H1 (cell line): Measurements from ENCODE around the gene MDFI.

Experiments used
- BRCA1 ChIP-seq: IDR thresholded peaks from 2 replicates; pipeline ENCODE4 v1.6.1; 2012; ENCODE audit warnings: low read depth, low read length, improper control_type of control experiment
- CREB1 ChIP-seq: IDR thresholded peaks from 2 replicates; pipeline ENCODE4 v1.6.1; 2012; ENCODE audit warnings: inconsistent platforms
- CTCF ChIP-seq, 3 experiments: IDR thresholded peaks; 1 replicate in 2 of 3; 2 replicates in 1 of 3; pipeline versions ENCODE4 v1.5.1 to v1.6.1; 2011; ENCODE audit warnings: low read length in 3 of 3, mild to moderate bottlenecking in 3 of 3, inconsistent platforms in 2 of 3, low read depth in 1 of 3, moderate library complexity in 1 of 3; ENCODE audit not compliant: insufficient read depth in 1 of 3; ENCODE audit errors: control extremely low read depth in 1 of 3
- E2F6 ChIP-seq: IDR thresholded peaks from 2 replicates; pipeline ENCODE4 v1.6.1; 2012; ENCODE audit warnings: inconsistent platforms
- EZH2 ChIP-seq: fragments of 200-600 bp; sonication (generic); IDR thresholded peaks from 2 replicates; pipeline ENCODE4 v1.7.1; 2012; ENCODE audit warnings: low read depth, mild to moderate bottlenecking, moderate library complexity, low read length, inconsistent platforms; ENCODE audit not compliant: severe bottlenecking
- MAX ChIP-seq: IDR thresholded peaks from 2 replicates; pipeline ENCODE4 v1.6.1; 2012; ENCODE audit warnings: inconsistent platforms
- POLR2AphosphoS5 ChIP-seq: IDR thresholded peaks from 2 replicates; pipeline ENCODE4 v1.6.1; 2011; ENCODE audit warnings: low read depth, low read length
- SP1 ChIP-seq: IDR thresholded peaks from 2 replicates; pipeline ENCODE4 v1.6.1; 2011; ENCODE audit warnings: low read depth, low read length
- SRF ChIP-seq: IDR thresholded peaks from 2 replicates; pipeline ENCODE4 v1.6.1; 2011; ENCODE audit warnings: mild to moderate bottlenecking, low read depth, low read length, moderate library complexity
- TAF1 ChIP-seq: IDR thresholded peaks from 2 replicates; pipeline ENCODE4 v1.6.1; 2011; ENCODE audit warnings: mild to moderate bottlenecking, low read depth, low read length

GRCh38 chr6:41645007-41645618 lies 6.8 kb downstream of the MDFI start:
- TF ChIP-seq SRF (no peak), CTCF (IDR thresholded peaks at IDR 0.05; ENCODE audit: control extremely low read depth in 1 of 3, insufficient read depth in 1 of 3, low read depth in 1 of 3, low read length in 3 of 3) (no peak), MAX (no peak), TAF1 (no peak), EZH2 (peak; percentile 21), POLR2AphosphoS5 (no peak), BRCA1 (no peak), E2F6 (no peak), SP1 (no peak), CREB1 (no peak)
